Measurements from ENCODE around the gene SRSF7. TPM values are rescaled to one million over a fixed set of nuclear protein-coding genes. Genes with fewer than 3 reads are reported as not detected.
"Not testable (repeated sequence)": the region's sequence is repeated elsewhere in the genome, so short reads cannot be mapped to it uniquely, and the experiment has no call there.

Gene SRSF7
- total RNA-seq, 1 donor from 2014 or later = 99.7 TPM

DNA sequence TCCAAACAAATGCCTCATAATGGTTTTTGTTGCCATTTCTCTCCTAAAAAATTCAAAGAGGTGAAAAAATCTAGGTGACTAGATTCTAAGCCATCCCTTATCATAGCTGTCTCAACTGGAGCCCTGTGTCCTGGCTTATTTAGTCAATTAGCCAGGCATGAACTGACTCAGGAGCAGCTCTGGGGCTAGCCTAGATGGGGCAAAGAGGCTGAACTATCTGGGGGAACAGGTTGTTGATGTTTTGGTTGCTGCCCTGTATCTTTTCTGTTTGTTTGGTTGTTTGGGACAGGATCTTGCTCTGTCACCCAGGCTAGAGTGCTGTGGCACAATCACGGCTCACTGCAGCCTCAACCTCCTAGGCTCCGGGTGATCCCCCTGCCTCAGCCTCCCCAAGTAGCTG is 41.6 kb upstream of the SRSF7 start:
- ATAC-seq = no peak
- Histone ChIP-seq H3K4me1 (no peaks in the 10 kb centered on the region), H3K9me3 (no peaks in the 10 kb centered on the region), H3K36me3 (peaks cover 4% of the 10 kb centered on the region), H3K4me3 (no peak overlapping the region), H3K27ac (no peak overlapping the region), H3K27me3 (ENCODE audit: low read depth) (no peaks in the 10 kb centered on the region)
- TF ChIP-seq, protein P1, sequence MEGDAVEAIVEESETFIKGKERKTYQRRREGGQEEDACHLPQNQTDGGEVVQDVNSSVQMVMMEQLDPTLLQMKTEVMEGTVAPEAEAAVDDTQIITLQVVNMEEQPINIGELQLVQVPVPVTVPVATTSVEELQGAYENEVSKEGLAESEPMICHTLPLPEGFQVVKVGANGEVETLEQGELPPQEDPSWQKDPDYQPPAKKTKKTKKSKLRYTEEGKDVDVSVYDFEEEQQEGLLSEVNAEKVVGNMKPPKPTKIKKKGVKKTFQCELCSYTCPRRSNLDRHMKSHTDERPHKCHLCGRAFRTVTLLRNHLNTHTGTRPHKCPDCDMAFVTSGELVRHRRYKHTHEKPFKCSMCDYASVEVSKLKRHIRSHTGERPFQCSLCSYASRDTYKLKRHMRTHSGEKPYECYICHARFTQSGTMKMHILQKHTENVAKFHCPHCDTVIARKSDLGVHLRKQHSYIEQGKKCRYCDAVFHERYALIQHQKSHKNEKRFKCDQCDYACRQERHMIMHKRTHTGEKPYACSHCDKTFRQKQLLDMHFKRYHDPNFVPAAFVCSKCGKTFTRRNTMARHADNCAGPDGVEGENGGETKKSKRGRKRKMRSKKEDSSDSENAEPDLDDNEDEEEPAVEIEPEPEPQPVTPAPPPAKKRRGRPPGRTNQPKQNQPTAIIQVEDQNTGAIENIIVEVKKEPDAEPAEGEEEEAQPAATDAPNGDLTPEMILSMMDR (IDR thresholded peaks at IDR 0.05) = no peak
- DNase-seq = no peak
- intact Hi-C loops (cut with DNase I) = no loop called here

DNA sequence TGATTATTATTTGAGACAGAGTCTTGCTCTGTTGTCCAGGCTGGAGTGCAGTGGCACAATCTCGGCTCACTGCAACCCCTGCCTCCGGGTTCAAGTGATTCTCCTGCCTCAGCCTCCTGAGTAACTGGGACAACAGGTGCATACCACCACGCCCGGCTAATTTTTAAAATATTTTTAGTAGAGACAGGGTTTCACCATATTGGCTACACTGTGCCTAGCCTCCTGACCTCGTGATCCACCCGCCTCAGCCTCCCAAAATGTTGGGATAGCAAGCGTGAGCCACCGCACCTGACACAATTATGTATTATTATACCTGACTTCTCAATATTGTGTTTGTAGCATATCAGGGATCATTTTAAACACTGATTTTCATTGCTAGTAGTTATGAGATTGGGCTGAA is 41.2 kb upstream of the SRSF7 start:
- DNase-seq = not testable (repeated sequence)

DNA sequence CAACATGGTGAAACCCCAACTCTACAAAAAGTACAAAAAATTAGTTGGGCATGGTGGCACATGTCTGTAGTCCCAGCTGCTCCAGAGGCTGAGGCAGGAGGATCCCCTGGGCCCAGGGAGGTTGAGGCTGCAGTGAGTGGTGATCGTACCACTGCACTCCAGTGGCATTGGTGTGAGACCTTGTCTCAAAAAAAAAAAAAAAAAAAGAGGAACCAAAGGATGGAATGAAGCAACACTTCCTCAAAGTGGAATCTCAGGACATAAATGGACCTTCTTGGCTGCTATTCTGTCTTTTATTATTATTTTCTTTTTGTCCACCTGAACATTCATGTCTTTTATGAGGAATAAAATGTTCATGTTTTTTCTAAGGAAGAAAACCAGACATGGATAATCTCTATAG is 40.6 kb upstream of the SRSF7 start:
- DNase-seq (no peak), ATAC-seq (no peak)
- Histone ChIP-seq H3K9me3 (no peaks in the 10 kb centered on the region), H3K27ac (no peak overlapping the region), H3K4me3 (no peak overlapping the region), H3K27me3 (ENCODE audit: low read depth) (no peaks in the 10 kb centered on the region), H3K36me3 (no peaks in the 10 kb centered on the region), H3K4me1 (no peaks in the 10 kb centered on the region)
- TF ChIP-seq, protein P1 (IDR thresholded peaks at IDR 0.05) = no peak
- intact Hi-C loops (cut with DNase I) = no loop called here

More for the DNA sequence above, 41.2 kb upstream of the SRSF7 start:
- H3K27ac ChIP-seq; H3K4me3 ChIP-seq; H3K27me3 ChIP-seq (ENCODE audit: low read depth); intact Hi-C loops (cut with DNase I); ATAC-seq; H3K4me1 ChIP-seq; H3K9me3 ChIP-seq; H3K36me3 ChIP-seq: not testable (repeated sequence)

DNA sequence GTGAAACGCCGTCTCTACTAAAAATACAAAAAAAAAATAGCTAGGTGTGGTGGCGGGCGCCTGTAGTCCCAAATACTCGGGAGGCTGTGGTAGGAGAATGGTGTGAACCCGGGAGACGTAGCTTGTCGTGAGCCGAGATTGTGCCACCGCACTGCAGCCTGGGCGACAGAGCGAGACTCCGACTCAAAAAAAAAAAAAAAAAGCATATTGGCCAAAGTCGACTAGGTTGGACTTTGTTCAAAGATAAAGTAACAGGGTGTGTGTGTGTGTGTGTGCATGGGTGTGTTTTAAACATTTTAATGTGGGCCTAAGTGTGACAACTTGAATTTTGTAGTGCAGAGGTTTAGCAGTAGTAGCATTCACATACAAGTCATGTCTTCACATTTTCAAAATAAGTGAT is 38.5 kb upstream of the SRSF7 start:
- H3K9me3 ChIP-seq = no peaks in the 10 kb centered on the region
- ATAC-seq = no peak
- H3K27ac ChIP-seq = no peak overlapping the region
- no peaks in the 10 kb centered on the region for H3K27me3 ChIP-seq (ENCODE audit: low read depth)
- H3K36me3 ChIP-seq = no peaks in the 10 kb centered on the region
- intact Hi-C loops (cut with DNase I) = no loop called here
- peaks cover 3% of the 10 kb centered on the region for H3K4me1 ChIP-seq
- TF ChIP-seq, protein P1 (IDR thresholded peaks at IDR 0.05) = no peak
- DNase-seq = no peak
- H3K4me3 ChIP-seq = no peak overlapping the region

DNA sequence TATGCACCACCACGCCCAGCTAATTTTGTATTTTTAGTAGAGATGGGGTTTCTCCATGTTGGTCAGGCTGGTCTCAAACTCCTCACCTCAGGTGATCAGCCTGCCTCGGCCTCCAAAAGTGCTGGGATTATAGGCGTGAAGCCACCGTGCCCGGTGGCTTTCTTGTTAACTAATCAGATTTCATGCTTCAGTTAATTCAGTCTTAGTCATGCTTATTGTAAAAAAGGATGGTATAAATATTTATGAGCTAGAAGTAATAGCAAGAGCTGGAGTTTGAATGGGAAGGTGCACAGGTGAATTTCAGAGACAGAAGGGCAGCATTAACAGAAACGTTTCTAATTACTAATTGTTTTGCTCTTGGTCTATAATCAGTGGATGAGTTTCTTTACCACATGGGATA is 37.1 kb upstream of the SRSF7 start:
- Histone ChIP-seq H3K36me3 (no peaks in the 10 kb centered on the region), H3K27me3 (ENCODE audit: low read depth) (no peaks in the 10 kb centered on the region), H3K9me3 (no peaks in the 10 kb centered on the region), H3K27ac (no peak overlapping the region), H3K4me1 (peaks cover 7% of the 10 kb centered on the region), H3K4me3 (no peak overlapping the region)
- TF ChIP-seq, protein P1 (IDR thresholded peaks at IDR 0.05) = no peak
- DNase-seq = no peak
- no peak for ATAC-seq
- intact Hi-C loops (cut with DNase I) = no loop called here

DNA sequence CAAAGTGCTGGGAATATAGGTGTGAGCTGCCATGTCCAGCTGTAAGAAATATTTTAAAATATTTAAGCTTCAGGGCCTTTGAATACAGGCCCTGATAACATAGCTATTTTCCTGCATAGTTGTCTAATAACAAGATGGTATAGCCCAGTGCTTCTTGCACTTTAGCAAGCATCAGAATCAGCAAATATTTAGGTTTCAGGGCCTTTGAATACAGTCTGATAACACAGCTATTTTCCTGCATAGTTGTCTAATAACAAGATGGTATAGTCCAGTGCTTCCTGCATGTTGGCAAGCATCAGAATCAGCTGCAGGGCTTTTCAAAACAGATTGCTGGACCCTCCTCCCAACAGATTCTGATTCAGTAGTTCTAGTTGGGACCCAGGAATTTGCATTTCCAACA is 32.4 kb upstream of the SRSF7 start:
- H3K27me3 ChIP-seq (ENCODE audit: low read depth) = no peaks in the 10 kb centered on the region
- H3K4me1 ChIP-seq = peaks cover 13% of the 10 kb centered on the region
- no peak overlapping the region for H3K4me3 ChIP-seq
- H3K9me3 ChIP-seq = no peaks in the 10 kb centered on the region
- TF ChIP-seq, protein P1 (IDR thresholded peaks at IDR 0.05) = no peak
- intact Hi-C loops (cut with DNase I) = no loop called here
- no peak overlapping the region for H3K27ac ChIP-seq
- no peak for ATAC-seq
- H3K36me3 ChIP-seq = peaks cover 19% of the 10 kb centered on the region
- DNase-seq = no peak
